Activated T-cell treated with anti-CD3 and anti-CD28 coated beads for 1 hour (primary cell): Measurements from ENCODE around the gene ALDOA.
"Not testable (repeated sequence)": the region's sequence is repeated elsewhere in the genome, so short reads cannot be mapped to it uniquely, and the experiment has no call there.

Experiments
- DNase-seq: peaks from one replicate; pipeline ENCODE4 v3.0.0-alpha.2; 2020; ENCODE audit warnings: low read depth

The ALDOA gene

DNA sequence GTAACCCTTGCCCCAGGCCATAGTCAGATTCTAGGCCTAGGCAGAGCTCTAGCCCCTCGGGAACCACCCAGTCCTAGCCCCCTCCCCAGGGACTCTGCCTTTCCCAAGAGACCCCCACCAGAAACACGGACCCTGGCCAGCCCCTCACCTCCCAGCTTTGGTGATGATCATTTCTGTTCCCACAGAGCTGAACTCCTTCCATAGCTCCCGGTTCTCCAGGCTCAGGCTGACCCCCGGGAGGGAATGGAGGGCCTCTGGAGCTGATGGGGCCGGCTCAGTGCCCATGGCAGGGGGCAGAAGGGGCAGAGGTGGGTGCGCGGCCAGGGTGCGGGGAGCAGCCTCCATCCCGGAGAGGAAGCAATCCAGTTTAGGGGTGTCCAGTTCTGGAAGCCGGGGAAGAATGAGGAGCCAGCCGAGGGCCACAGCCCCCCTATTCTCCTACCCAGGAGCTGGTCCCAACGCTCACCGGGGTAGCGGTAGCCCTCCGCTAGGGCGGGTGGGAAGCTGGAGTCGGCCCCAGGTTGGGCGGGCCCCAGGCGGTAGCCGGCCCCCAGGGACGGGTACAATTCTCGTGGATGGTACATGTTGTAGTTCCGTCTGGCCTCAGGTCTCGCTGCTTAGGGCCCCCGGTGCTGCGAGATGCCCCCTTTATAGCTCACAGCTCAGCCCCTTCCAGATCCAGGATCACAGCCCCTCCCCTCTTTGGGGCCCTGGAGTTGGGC, 25.2 kb downstream of the ALDOA start:
- no peak for DNase-seq

DNA sequence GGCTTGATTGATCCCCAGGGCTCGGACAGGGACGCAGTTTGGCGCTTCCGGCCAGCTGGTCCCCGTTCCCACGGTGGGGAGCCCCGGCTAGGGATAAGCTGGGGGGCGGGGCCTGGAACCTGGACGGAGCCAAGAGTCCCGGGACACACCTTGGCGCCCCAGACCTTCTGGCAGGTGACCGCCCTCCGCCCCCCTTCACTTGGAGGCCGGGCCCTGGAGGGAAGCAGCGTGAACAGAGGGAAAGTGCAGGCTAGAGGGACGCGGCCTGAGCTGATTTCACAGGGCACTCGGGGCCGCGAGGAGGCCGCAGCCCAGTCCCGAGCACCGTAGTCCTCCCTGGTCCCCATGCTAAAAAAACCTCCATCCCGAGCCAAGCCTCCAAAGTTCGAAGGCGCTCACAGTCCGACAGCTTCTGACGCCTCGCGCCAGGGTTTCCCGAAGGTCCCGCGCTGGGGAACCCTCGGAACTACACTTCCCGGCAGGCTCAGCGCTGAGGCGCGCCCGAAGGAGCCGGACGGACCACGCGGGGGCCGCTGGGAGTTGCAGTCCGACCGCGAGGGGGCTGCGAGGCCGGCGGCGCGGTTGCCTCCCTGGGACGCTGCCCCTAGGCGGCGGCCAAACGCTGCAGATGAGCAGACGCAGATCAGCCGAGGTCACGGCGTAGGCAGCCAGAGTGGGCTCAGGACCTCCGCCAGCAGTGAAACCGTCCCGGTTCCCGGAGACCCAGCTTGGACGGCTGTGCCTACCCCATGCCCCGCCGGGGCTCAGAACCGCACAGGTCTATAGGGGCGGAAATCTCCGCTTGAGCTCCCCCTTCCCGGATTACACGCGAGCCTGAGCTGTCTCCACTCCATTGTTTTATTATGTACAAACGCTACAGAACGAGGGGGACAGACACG, 26.2 kb downstream of the ALDOA start, which contains the start of gene TBX6:
Gene TBX6 (minus strand): TSS at position 451 of the 899 bp plus-strand sequence. CDS start 731 bp downstream, outside the sequence.
- peak; percentile 89 for DNase-seq

GRCh38 chr16:30092373-30093010, 26.9 kb downstream of the ALDOA start:
- no peak for DNase-seq

DNA sequence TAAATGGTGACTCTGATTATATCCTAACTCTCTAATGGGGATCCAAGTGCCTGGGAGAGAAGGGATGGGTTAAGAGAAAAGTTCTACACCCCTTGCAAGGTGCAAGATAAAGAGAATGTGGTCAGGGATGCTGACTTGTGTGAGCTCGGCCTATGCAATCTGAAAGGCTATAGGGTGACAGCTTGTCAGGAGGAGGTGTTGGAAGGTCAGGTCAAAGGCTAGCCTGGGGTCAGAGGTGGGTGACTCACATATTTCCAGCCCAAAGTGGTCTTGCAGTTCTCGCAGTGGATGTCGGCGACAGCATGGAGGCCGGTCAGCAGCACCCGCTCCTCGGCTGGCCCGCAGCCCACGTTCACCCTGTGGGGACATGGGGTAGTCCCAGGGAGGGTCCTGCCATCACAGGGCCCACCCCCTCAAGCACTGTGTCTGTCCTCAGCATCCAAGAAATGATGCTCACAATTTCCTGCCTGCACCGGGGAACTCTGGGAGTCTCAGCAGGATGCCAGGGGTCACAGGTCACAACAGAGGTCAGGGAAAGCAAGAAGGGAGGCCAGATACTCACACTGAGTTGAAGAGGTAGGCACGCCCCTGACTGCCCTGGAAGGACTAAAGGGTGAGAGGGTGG, 29.1 kb downstream of the ALDOA start:
- no peak for DNase-seq

- DNase-seq = no peak
Measured at GRCh38 chr16:30095166-30096078, 29.9 kb downstream of the ALDOA start.

DNA sequence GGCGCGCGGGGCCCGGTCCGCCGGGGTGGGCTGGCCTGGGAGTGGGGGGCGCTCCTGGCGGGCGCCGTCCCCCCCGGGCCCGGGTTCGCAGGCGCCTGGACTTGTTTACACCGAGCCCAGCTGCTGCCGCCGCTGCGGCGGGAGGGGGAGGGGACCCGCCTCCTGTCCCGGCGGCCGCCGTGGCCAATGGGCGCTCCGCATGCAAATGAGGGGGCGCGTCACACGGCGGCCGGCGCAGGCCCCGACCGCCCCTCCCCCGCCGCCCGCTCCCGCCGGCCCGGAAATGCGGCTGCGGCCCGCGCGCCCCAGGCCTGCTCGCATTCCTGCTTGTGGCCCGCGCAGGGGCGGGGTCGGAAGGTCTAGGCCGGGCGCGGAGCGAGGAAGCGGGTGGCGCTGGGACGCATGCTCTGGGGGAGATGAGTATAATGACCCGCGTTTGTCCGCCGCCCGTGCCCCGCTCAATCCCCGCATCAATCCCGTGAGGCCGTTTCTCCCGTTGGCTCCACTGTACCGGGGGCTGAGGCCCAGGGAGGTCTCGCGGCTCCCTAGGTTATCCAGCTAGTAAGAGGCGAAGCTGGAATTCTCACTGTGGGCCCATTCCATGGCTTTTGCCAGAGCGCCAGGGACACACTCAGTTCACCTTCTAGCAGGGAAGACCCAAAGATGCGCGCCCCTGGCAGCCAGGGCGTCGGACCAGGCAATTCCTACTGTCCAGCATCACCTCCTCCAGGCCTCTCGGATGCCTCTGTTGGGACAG, 30.7 kb downstream of the ALDOA start, which contains the start of gene YPEL3:
Gene YPEL3 (minus strand): TSS at position 109 of the 757 bp plus-strand sequence. CDS start 731 bp downstream, outside the sequence.
- DNase-seq = peak; percentile 79

DNA sequence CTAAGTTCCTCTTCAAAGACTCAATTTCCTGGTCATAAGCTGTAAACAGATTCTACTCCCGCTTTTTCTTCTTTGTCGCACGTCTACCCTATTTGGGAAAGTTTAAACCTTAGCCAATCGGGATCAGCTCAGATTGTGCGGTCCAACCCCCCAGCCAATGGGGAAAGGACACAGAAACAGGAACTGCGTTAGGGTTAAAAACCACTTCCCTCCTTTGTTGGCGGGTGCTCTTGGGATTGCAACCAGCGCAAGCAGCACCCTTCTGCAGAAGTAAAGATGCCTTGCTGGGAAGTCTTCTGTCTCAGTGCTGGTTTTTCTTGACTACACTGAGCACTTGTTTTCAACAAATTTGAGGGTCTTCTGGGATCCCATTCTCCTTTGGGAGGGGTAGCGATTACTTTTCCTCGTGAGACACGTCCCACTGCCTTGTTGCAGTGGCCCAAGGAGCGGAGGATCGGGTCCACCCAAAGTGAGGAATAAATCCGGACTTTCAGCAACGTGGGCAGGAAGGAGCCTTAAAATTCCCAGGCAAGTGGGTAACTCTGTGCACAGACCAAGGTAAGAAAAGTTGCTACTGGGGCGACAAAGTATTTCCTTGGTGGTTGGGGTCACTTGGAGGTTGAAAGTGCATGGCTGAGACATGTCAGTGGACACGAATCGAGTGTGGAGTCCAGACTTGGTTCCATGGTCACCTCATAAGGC, 31.5 kb downstream of the ALDOA start:
- DNase-seq = no peak

DNA sequence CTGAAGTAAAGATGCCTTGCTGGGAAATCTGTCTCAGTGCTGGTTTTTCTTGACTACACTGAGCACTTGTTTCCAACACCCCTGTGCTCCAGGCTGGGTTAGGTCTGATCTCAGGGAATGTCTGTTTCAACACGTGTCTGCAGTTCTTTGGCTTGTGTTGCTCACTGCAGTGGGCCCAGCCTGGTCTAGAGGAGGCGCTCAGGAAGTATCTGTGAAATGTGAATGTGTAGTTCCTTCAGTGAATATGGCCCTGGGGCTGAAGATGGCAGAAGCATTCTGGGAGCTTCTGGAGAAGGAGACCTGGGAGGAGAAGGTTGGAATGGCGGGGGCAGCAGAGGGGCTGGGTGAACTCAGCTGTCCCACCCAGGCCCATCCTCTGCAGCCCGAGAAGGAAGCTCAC, 38.5 kb downstream of the ALDOA start:
- no peak for DNase-seq

DNA sequence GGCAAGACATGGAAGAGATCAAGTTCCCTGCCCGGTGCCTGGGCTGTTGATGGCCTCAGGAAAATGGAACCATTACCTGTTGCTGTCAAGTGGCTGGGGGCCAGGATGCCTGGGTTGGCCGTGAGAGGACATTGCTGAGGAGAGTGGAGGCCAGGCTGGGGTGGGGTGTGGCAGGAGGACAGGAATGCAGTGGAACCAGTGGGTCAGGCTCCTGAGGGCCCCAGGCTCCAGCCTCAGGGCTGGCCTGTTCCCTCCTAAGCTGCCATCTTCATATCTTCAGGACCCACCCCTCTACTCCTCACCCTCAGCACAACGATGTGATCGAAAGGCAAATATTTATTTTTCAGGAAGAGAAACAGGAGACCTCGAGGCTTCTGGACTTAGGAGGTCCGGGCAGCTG, 38.9 kb downstream of the ALDOA start:
- no peak for DNase-seq

DNA sequence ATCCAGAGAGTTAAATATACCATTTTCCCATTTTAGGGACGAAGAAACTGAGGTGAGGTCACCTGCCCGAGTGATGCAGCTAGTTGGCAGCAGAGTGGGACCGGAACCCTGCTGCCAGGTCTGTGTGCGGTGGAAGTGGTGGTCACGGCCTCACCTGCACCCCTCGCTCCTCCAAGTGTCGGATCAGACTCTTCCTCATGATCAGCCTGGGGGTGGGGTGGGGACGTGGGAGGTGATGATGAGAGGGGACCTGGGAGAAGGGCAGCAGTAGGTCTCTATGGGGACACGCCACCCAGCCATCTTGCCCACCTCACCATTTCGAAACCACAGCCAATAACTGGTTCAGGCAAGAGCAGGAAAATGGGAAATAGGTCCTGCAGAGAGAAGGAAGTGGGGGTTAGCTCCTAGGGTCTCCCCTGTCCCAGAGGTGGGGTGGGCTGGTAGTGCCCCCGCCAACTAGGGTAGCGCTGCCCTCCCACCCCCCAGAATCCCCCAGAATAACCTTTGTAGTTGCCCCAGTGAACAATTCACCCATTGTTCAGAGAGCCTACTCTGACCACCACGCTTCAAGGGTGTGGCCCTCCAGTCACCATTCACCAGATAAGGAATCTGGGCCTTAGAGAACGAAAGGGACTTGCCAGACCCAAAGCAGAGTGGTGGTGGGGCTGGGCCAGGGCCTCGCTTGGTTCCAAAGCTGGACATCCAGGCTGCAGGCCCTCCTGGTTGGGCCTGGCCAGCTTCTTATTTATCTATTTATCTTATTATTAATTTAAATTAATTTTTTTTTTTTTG, 42.7 kb downstream of the ALDOA start:
- DNase-seq = no peak

GRCh38 chr16:30110661-30111060, 45.1 kb downstream of the ALDOA start:
- no peak for DNase-seq

DNA sequence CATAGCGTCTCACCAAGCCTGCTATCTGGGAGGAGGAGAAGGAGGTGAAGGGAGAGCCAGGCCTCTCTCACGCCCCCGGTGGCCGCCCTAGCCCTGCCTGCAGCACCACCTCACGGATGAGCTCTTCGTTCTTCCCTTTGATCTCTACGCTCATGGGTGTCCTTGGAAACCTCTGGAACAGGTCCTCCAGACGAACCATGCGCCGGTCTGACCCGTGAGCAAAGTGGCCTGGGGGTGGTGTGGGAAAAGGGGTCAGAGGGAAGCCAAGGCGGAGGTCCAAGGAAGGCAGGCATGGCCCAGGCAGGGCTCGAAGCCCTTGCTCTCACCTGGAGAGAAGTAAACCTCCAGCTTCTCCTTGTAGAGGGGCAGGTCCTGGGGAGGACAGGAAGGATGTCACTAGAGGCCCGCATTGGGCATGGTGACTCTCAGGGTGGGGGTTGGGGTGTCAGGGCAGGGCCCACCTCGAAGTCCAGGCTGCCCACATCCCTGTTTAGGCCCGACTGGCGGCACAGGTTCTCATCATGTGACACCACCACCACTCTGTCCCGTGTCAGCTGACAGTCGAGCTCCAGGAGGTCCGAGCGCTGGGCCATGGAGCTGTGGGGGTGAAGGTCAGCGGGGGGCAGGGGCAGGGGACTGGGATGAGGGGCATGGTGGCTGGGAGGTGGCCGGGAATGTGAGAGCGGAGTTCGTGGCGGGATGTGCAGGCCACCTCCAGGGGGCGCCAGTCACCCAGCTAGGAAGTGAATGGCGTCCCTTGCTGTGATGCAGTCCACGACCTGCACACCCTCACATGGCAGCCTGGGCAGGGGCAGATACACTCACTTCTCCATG, 46.9 kb downstream of the ALDOA start:
- DNase-seq = peak; percentile 39

- no peak for DNase-seq
Measured at GRCh38 chr16:30113031-30113710, 47.6 kb downstream of the ALDOA start, which contains the start of gene GDPD3. GDPD3 (minus strand) TSS chr16:30113537; CDS start chr16:30113478, 59 bp downstream.

DNA sequence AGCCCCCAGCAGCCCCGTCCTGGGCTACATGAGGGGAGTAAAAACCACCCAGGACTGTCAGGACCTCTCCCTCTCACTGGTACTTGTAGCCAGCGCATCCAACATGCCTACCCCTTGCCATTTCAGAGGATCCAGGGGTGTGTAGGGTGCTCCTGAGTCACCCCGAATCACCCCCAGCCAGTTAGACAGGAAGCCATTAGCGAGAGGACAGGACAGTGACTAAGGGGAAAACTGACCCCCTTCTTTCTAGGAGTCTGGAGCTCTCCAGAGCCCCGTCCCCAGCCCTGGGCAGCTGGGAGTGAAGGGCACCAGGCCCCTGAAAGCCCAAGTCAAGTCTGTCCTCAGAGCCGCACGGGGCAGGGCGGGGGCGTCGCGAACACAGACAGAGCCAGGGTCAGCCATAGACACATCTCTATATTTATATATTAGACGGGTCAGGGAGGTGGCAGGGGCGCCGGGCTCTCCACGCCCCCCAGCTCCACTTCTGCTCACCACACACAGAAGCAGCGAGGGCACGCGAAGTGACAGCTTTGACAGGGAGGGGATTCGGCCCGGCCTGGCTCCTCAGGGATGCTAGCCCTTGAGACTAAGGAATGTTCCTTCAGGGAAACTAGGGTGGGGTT, 48.3 kb downstream of the ALDOA start:
- no peak for DNase-seq

DNA sequence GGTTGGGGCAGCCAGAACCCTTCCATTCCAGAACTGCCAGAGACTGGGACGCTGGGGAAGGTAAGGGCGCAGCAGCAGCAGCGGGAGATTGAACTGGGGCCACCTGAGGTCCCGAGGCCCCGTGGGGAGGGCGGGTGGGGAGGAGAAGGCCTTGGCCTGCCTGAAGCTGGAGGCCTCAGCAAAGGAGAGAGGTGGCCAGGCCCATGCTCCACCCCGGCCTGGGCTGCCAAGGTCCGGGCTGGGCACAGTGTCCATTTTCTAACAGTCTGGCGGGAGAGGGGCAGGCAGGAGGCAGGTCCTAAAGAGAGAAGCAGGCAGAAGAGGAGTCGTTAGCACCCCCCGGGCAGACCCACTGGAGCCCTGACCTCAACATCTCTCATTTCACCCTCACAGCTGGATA, 48.9 kb downstream of the ALDOA start:
- no peak for DNase-seq

DNA sequence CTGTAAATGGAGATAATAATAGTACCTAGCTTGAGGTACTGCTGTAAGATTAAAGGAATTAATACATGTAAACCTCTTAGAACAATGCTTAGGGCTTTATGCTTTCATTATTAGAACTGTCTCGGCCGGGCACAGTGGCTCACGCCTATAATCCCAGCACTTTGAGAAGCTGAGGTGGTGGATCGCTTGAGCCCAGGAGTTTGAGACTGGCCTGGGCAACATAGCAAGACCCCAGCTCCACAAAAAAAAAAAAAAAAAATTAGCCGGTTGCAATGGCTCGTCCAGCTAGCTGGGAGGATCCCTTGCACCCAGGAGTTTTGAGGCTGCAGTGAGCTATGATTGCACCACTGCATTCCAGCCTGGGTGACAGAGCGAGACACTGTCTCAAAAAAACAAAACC, 49.3 kb downstream of the ALDOA start:
- not testable (repeated sequence) for DNase-seq

- DNase-seq = no peak
Measured at GRCh38 chr16:30115238-30115637, 49.7 kb downstream of the ALDOA start.
